ENCODE data around the gene DSC2. TPM values are rescaled to one million over a fixed set of nuclear protein-coding genes. Genes with fewer than 3 reads are reported as not detected.

Gene DSC2
- total RNA-seq, 1 experiment from 2014 or later: 2.7 TPM

DNA sequence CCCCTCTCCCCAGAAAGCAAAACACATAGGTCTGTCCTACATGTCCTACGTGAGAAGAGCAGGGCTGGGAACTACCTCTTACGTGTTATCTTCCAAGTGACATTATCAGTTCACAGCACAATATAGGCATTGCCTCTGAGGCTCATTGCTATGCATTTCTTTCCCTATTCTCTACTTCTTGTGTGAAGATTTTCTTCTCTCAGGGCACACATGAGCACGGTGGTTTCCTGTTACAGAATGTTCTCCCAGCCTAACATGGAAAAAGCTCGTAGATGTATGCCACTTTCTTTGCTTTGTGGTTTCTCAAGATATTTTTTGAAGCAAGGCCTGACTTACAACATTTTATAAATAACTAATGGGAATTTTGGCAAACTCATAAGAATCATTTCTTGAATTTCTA is 40.3 kb downstream of the DSC2 start:
- intact Hi-C loops (cut with micrococcal nuclease; ENCODE audit: unreplicated experiment) (no loop called here), in situ Hi-C loops (cut with HindIII; ENCODE audit: low pct_unique_long_range_greater_than_20kb, low sequenced_read_pairs) (no loop called here)
- TF ChIP-seq POLR2AphosphoS5 (IDR thresholded peaks at IDR 0.05; ENCODE audit: low read depth, low read length): no peak
- H3K27me3 ChIP-seq (ENCODE audit: control insufficient read depth, insufficient read depth, low read length): no peaks in the 10 kb centered on the region
- ChIA-PET CTCF (no interaction called here), POLR2A (no interaction called here)
- no peak overlapping the region for H3K4me3 ChIP-seq (ENCODE audit: low read depth in 2 of 2, low read length in 2 of 2)
- ATAC-seq (no peak), DNase-seq (ENCODE audit: low read depth, low spot score) (no peak)
- no peaks in the 10 kb centered on the region for H3K9me3 ChIP-seq (ENCODE audit: control insufficient read depth, insufficient read depth, low read depth, low read length)
- H3K27ac ChIP-seq (ENCODE audit: low read length): no peak overlapping the region
- no peaks in the 10 kb centered on the region for H3K36me3 ChIP-seq (ENCODE audit: control insufficient read depth, insufficient read depth, low read length)
- no peaks in the 10 kb centered on the region for H3K4me1 ChIP-seq (ENCODE audit: control insufficient read depth, insufficient read depth, low read length)
- no TSS peak for BruUV-seq (replicated peaks)

DNA sequence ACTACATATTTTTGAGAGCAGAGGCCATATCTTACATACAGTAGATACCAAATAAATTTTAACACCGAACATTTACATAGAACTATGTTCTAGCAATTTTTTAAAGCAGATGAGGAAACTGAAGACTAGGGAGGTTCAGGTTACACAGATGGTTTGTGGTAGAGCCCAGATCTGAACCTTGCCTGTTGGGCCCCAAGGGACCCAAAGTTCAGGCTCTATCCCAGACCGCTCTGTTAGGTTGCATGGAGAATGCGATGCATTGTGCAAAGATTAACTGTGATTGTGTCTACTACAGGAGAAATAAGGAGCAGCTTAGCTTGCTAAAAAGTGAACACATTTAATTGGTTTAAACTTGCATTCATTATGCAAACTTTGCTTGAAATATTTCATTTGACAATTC is 43.3 kb downstream of the DSC2 start:
- no peak for ATAC-seq
- ChIA-PET CTCF (no interaction called here), POLR2A (no interaction called here)
- H3K4me1 ChIP-seq (ENCODE audit: control insufficient read depth, insufficient read depth, low read length): no peaks in the 10 kb centered on the region
- no peaks in the 10 kb centered on the region for H3K9me3 ChIP-seq (ENCODE audit: control insufficient read depth, insufficient read depth, low read depth, low read length)
- DNase-seq (ENCODE audit: low read depth, low spot score): no peak
- TF ChIP-seq SIN3A (IDR thresholded peaks at IDR 0.05; ENCODE audit: borderline replicate concordance, insufficient read depth, low read depth, low read length) (no peak), POLR2AphosphoS5 (IDR thresholded peaks at IDR 0.05; ENCODE audit: low read depth, low read length) (no peak), TCF7L2 (IDR thresholded peaks at IDR 0.05; ENCODE audit: low read depth, low read length) (no peak)
- TF ChIP-seq, protein P1, sequence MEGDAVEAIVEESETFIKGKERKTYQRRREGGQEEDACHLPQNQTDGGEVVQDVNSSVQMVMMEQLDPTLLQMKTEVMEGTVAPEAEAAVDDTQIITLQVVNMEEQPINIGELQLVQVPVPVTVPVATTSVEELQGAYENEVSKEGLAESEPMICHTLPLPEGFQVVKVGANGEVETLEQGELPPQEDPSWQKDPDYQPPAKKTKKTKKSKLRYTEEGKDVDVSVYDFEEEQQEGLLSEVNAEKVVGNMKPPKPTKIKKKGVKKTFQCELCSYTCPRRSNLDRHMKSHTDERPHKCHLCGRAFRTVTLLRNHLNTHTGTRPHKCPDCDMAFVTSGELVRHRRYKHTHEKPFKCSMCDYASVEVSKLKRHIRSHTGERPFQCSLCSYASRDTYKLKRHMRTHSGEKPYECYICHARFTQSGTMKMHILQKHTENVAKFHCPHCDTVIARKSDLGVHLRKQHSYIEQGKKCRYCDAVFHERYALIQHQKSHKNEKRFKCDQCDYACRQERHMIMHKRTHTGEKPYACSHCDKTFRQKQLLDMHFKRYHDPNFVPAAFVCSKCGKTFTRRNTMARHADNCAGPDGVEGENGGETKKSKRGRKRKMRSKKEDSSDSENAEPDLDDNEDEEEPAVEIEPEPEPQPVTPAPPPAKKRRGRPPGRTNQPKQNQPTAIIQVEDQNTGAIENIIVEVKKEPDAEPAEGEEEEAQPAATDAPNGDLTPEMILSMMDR (IDR thresholded peaks at IDR 0.05): no peak
- TF ChIP-seq, protein P2, sequence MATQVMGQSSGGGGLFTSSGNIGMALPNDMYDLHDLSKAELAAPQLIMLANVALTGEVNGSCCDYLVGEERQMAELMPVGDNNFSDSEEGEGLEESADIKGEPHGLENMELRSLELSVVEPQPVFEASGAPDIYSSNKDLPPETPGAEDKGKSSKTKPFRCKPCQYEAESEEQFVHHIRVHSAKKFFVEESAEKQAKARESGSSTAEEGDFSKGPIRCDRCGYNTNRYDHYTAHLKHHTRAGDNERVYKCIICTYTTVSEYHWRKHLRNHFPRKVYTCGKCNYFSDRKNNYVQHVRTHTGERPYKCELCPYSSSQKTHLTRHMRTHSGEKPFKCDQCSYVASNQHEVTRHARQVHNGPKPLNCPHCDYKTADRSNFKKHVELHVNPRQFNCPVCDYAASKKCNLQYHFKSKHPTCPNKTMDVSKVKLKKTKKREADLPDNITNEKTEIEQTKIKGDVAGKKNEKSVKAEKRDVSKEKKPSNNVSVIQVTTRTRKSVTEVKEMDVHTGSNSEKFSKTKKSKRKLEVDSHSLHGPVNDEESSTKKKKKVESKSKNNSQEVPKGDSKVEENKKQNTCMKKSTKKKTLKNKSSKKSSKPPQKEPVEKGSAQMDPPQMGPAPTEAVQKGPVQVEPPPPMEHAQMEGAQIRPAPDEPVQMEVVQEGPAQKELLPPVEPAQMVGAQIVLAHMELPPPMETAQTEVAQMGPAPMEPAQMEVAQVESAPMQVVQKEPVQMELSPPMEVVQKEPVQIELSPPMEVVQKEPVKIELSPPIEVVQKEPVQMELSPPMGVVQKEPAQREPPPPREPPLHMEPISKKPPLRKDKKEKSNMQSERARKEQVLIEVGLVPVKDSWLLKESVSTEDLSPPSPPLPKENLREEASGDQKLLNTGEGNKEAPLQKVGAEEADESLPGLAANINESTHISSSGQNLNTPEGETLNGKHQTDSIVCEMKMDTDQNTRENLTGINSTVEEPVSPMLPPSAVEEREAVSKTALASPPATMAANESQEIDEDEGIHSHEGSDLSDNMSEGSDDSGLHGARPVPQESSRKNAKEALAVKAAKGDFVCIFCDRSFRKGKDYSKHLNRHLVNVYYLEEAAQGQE (IDR thresholded peaks at IDR 0.05; ENCODE audit: insufficient read depth in 1 of 2, low read depth in 2 of 2, low read length in 1 of 2): no peak
- intact Hi-C loops (cut with micrococcal nuclease; ENCODE audit: unreplicated experiment) (no loop called here), in situ Hi-C loops (cut with HindIII; ENCODE audit: low pct_unique_long_range_greater_than_20kb, low sequenced_read_pairs) (no loop called here)
- H3K27me3 ChIP-seq (ENCODE audit: control insufficient read depth, insufficient read depth, low read length): no peaks in the 10 kb centered on the region
- no TSS peak for BruUV-seq (replicated peaks)
- H3K36me3 ChIP-seq (ENCODE audit: control insufficient read depth, insufficient read depth, low read length): no peaks in the 10 kb centered on the region
- no peak overlapping the region for H3K27ac ChIP-seq (ENCODE audit: low read length)
- H3K4me3 ChIP-seq (ENCODE audit: low read depth in 2 of 2, low read length in 2 of 2): no peak overlapping the region

DNA sequence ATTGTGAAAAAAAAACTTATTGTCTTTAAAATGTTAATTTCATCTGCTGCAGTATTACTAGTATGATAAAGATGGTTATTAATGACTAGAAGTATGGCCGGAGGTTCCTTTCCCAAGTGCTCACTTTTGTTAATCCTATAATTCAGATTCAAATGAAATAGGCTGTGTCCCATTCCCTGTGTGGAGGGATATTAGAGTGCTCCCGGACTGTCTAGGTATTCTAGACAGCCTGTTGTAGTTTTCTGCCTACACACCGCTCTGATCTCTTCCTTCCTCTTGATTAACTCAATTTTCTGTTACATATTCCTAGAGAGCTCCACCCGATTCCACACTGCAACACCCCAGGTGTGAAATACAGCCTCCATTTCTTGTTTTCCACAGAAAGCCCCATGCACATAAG is 44.3 kb downstream of the DSC2 start:
- DNase-seq (ENCODE audit: low read depth, low spot score) (no peak), ATAC-seq (no peak)
- intact Hi-C loops (cut with micrococcal nuclease; ENCODE audit: unreplicated experiment) (no loop called here), in situ Hi-C loops (cut with HindIII; ENCODE audit: low pct_unique_long_range_greater_than_20kb, low sequenced_read_pairs) (no loop called here)
- H3K4me3 ChIP-seq (ENCODE audit: low read depth in 2 of 2, low read length in 2 of 2): no peak overlapping the region
- CTCF ChIA-PET: no interaction called here
- no peak overlapping the region for H3K27ac ChIP-seq (ENCODE audit: low read length)
- TF ChIP-seq SIN3A (IDR thresholded peaks at IDR 0.05; ENCODE audit: borderline replicate concordance, insufficient read depth, low read depth, low read length) (no peak), POLR2AphosphoS5 (IDR thresholded peaks at IDR 0.05; ENCODE audit: low read depth, low read length) (no peak), TCF7L2 (IDR thresholded peaks at IDR 0.05; ENCODE audit: low read depth, low read length) (no peak)
- TF ChIP-seq, protein P2 (IDR thresholded peaks at IDR 0.05; ENCODE audit: insufficient read depth in 1 of 2, low read depth in 2 of 2, low read length in 1 of 2): no peak
- TF ChIP-seq, protein P1 (IDR thresholded peaks at IDR 0.05): no peak
- no peaks in the 10 kb centered on the region for H3K36me3 ChIP-seq (ENCODE audit: control insufficient read depth, insufficient read depth, low read length)
- POLR2A ChIA-PET: no interaction called here
- H3K9me3 ChIP-seq (ENCODE audit: control insufficient read depth, insufficient read depth, low read depth, low read length): no peaks in the 10 kb centered on the region
- no peaks in the 10 kb centered on the region for H3K4me1 ChIP-seq (ENCODE audit: control insufficient read depth, insufficient read depth, low read length)
- no TSS peak for BruUV-seq (replicated peaks)
- no peaks in the 10 kb centered on the region for H3K27me3 ChIP-seq (ENCODE audit: control insufficient read depth, insufficient read depth, low read length)
